H1 (cell line): Measurements from ENCODE around the gene DPP8. TPM values are rescaled to one million over a fixed set of nuclear protein-coding genes. Genes with fewer than 3 reads are reported as not detected.

Experiments
- CHD7 ChIP-seq: fragments of 300-600 bp; sonication (generic); IDR thresholded peaks from 2 replicates; pipeline ENCODE4 v1.7.1; 2012; ENCODE audit warnings: low read length, moderate library complexity, mild to moderate bottlenecking, inconsistent platforms; ENCODE audit not compliant: insufficient replicate concordance
- RBBP5 ChIP-seq: IDR thresholded peaks from 2 replicates; pipeline ENCODE4 v1.7.1; 2012; ENCODE audit warnings: low read depth, mild to moderate bottlenecking, inconsistent platforms, low read length, moderate library complexity, borderline replicate concordance
- RXRA ChIP-seq: IDR thresholded peaks from 2 replicates; pipeline ENCODE4 v1.6.1; 2011; ENCODE audit warnings: low read depth, mild to moderate bottlenecking, low read length, moderate library complexity; ENCODE audit not compliant: insufficient read depth
- SP2 ChIP-seq: IDR thresholded peaks from 2 replicates; pipeline ENCODE4 v1.6.1; 2012; ENCODE audit warnings: mild to moderate bottlenecking, low read length, inconsistent platforms
- TEAD4 ChIP-seq: IDR thresholded peaks from 2 replicates; pipeline ENCODE4 v1.6.1; 2012; ENCODE audit warnings: low read depth, low read length, inconsistent platforms, mixed read lengths
- polyA plus RNA-seq, 7 experiments: library from polyadenylated mRNA; depleted of rRNA in 3 of 7; stranded (reverse) in 5 of 7; unstranded in 2 of 7; fragments of >200 nt in 5 of 7; fragments of 200-250 nt in 2 of 7; gene quantifications; 1 replicate in 5 of 7; 2 replicates in 1 of 7; 4 replicates in 1 of 7; pipeline versions ENCODE4 v1.2.1 to v1.2.3, GENCODE V29; 2011 to 2013; ENCODE audit warnings: missing spikeins in 2 of 7, mixed read lengths in 2 of 7
- total RNA-seq: library from RNA; stranded (reverse); fragmentation: NEBNext Ultra II Directional; extraction: Animal tissue kit (Norgen Biotek cat#: 25700); gene quantifications from 2 replicates; pipeline ENCODE4 v1.2.1, GENCODE V29; 2021

The DPP8 gene
- total and polyA plus RNA-seq, 2 of the 8 experiments (the other 6 are each of a cell fraction or from before 2014, with no cell fraction given): 9.9 to 26.0 TPM

GRCh38 chr15:65558997-65559760, 41.7 kb upstream of the DPP8 start (continued):
- no peak for TF ChIP-seq CHD7
- no peak for TF ChIP-seq TEAD4
- no peak for TF ChIP-seq SP2
- TF ChIP-seq RXRA: no peak
- TF ChIP-seq RBBP5: no peak
- TF ChIP-seq, all 59 proteins: peak for 0
